Measurements from ENCODE around the gene PSMD6. TPM values are rescaled to one million over a fixed set of nuclear protein-coding genes. Genes with fewer than 3 reads are reported as not detected.
A peak's percentile ranks its signal among the peaks of the same experiment; 100 is the strongest.

PSMD6 gene
- polyA plus RNA-seq, 1 donor from 2014 or later: 150 TPM

DNA sequence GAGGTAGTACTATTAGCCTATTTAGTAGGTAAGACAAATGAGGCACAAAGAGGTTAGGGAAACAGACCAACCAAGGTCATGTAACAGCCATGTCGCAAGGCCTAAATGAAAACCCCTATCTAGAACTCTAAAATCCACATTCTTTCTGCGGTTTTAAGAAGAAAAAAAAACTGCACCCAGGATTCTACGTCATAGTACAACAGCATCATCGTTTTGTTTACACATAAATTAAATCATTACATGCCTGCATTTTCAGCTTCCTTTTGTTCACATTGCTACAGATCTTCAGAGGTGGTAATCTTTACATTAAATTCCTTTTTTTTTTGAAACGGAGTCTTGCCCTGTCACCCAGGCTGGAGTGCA is 548 bp upstream of the PSMD6 start:
- H3K27me3 ChIP-seq (ENCODE audit: insufficient read depth, low read depth, low read length): no peaks in the 10 kb centered on the region
- no peak overlapping the region for H3K4me3 ChIP-seq (ENCODE audit: low read length)
- no peak overlapping the region for H3K4me2 ChIP-seq (ENCODE audit: low read length)
- H4K20me1 ChIP-seq (ENCODE audit: insufficient read depth): no peaks in the 10 kb centered on the region
- no peaks in the 10 kb centered on the region for H3K9me3 ChIP-seq (ENCODE audit: low read length)
- peaks cover 7% of the 10 kb centered on the region for H3F3A ChIP-seq (ENCODE audit: insufficient read depth, low read length, poor library complexity, severe bottlenecking)
- no peaks in the 10 kb centered on the region for H3K9me2 ChIP-seq (ENCODE audit: insufficient read depth, low read length)
- H3K27ac ChIP-seq (ENCODE audit: low read length): no peak overlapping the region
- H3K79me2 ChIP-seq (replicated peaks; ENCODE audit: insufficient read depth, low read length): peaks cover 35% of the 10 kb centered on the region
- no peak for TF ChIP-seq POLR2AphosphoS5 (IDR thresholded peaks at IDR 0.05)
- no peak for TF ChIP-seq MXI1 (conservative IDR thresholded peaks at IDR 0.05; ENCODE audit: poor library complexity, severe bottlenecking)
- no peak for TF ChIP-seq SMC3 (conservative IDR thresholded peaks at IDR 0.05; ENCODE audit: poor library complexity)
- TF ChIP-seq TAF1 (IDR thresholded peaks at IDR 0.05; ENCODE audit: low read depth): no peak
- TF ChIP-seq EP300 (conservative IDR thresholded peaks at IDR 0.05; ENCODE audit: poor library complexity, severe bottlenecking): no peak
- TF ChIP-seq RAD21 (conservative IDR thresholded peaks at IDR 0.05): no peak
- no peak for TF ChIP-seq REST (IDR thresholded peaks at IDR 0.05; ENCODE audit: borderline replicate concordance)
- TF ChIP-seq EZH2 (IDR thresholded peaks at IDR 0.05; ENCODE audit: borderline replicate concordance, insufficient read depth, low read length, poor library complexity, severe bottlenecking): no peak
- no peak for TF ChIP-seq CTCF (IDR thresholded peaks at IDR 0.05; ENCODE audit: poor library complexity, severe bottlenecking)
- H3K36me3 ChIP-seq (ENCODE audit: insufficient read depth, low read length): no peaks in the 10 kb centered on the region
- no peak overlapping the region for H3K9ac ChIP-seq (ENCODE audit: low read length)
- H2AFZ ChIP-seq (ENCODE audit: low read depth, low read length): no peak overlapping the region

DNA sequence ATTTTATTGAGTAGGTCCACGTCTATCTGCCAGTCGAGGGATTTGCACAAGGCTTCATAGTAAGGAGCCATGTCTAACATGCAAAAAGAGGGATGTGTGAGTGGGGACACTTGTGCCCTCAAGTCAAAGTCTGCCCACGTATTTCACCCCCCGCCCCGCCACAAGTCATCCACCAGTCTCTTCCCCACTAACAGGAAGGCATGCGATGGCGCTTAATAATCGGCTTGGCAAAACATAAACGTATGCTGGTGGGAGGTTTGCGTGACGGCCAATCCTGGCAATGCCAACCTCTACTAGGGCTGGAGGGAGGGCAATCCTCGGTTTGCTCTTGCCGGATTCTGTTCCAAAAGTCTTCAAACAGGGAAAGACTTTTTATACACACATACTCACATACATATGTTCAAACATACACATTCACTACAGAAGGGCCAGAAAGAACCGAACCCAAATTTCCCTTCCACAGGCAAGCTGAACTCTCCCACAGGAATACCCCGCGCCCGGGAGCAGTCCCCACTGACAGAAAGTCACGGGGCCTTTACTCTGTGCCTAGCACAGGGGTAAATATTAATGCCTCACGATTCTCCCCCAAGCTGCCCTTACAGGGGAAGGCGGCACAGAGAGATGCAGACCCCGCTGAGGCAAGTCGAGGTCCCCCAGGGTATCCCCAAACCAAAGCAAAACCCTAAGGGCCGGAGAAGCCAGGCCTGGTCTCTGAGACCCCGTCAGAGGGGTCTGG is 675 bp downstream of the PSMD6 start:
- Histone ChIP-seq H3K79me2 (replicated peaks; ENCODE audit: insufficient read depth, low read length) (peaks cover 35% of the 10 kb centered on the region), H3K4me2 (ENCODE audit: low read length) (peak overlapping the region; percentile 89), H3K36me3 (ENCODE audit: insufficient read depth, low read length) (no peaks in the 10 kb centered on the region), H2AFZ (ENCODE audit: low read depth, low read length) (peak overlapping the region; percentile 77), H3K9me2 (ENCODE audit: insufficient read depth, low read length) (no peaks in the 10 kb centered on the region), H3K4me3 (ENCODE audit: low read length) (peak overlapping the region; percentile 95), H3F3A (ENCODE audit: insufficient read depth, low read length, poor library complexity, severe bottlenecking) (peaks cover 6% of the 10 kb centered on the region), H3K27me3 (ENCODE audit: insufficient read depth, low read depth, low read length) (no peaks in the 10 kb centered on the region), H3K9me3 (ENCODE audit: low read length) (no peaks in the 10 kb centered on the region), H4K20me1 (ENCODE audit: insufficient read depth) (no peaks in the 10 kb centered on the region), H3K9ac (ENCODE audit: low read length) (peak overlapping the region; percentile 93), H3K27ac (ENCODE audit: low read length) (peak overlapping the region; percentile 89)
- no peak for TF ChIP-seq TAF1 (IDR thresholded peaks at IDR 0.05; ENCODE audit: low read depth)
- no peak for TF ChIP-seq CTCF (IDR thresholded peaks at IDR 0.05; ENCODE audit: poor library complexity, severe bottlenecking)
- no peak for TF ChIP-seq EP300 (conservative IDR thresholded peaks at IDR 0.05; ENCODE audit: poor library complexity, severe bottlenecking)
- TF ChIP-seq MXI1 (conservative IDR thresholded peaks at IDR 0.05; ENCODE audit: poor library complexity, severe bottlenecking): no peak
- TF ChIP-seq SMC3 (conservative IDR thresholded peaks at IDR 0.05; ENCODE audit: poor library complexity): no peak
- TF ChIP-seq RAD21 (conservative IDR thresholded peaks at IDR 0.05): no peak
- TF ChIP-seq EZH2 (IDR thresholded peaks at IDR 0.05; ENCODE audit: borderline replicate concordance, insufficient read depth, low read length, poor library complexity, severe bottlenecking): no peak
- TF ChIP-seq REST (IDR thresholded peaks at IDR 0.05; ENCODE audit: borderline replicate concordance): no peak
- TF ChIP-seq POLR2AphosphoS5 (IDR thresholded peaks at IDR 0.05): no peak

All from neural cell (in vitro differentiated cells).